ENCODE results near the gene SPATS1. TPM values are rescaled to one million over a fixed set of nuclear protein-coding genes. Genes with fewer than 3 reads are reported as not detected.

Gene SPATS1
- total RNA-seq, 1 donor from 2014 or later, result not detected

- Mint-ChIP-seq H3K4me1 (peaks cover 18% of the 10 kb centered on the region), H3K36me3 (peaks cover 13% of the 10 kb centered on the region), H3K27me3 (ENCODE audit: insufficient read depth, low read depth) (peaks cover 17% of the 10 kb centered on the region), H3K27ac (no peak overlapping the region), H3K4me3 (peak overlapping the region; percentile 82), H3K9me3 (peaks cover 2% of the 10 kb centered on the region)
- Histone ChIP-seq H4K20me1 (ENCODE audit: low read depth) (peaks cover 13% of the 10 kb centered on the region), H2AFZ (replicated peaks) (no peak overlapping the region), H3K4me1 (peaks cover 2% of the 10 kb centered on the region), H3K79me2 (ENCODE audit: low read depth) (no peaks in the 10 kb centered on the region), H3K9ac (no peak overlapping the region), H3K27ac (no peak overlapping the region), H3K4me3 (peak overlapping the region; percentile 78), H3K27me3 (peaks cover 54% of the 10 kb centered on the region), H3K4me2 (peak overlapping the region; percentile 97), H3F3A (ENCODE audit: low read depth) (peaks cover 16% of the 10 kb centered on the region), H3K36me3 (no peaks in the 10 kb centered on the region), H3K9me3 (ENCODE audit: low read depth) (no peaks in the 10 kb centered on the region)
- peak; percentile 85 for DNase-seq (ENCODE audit: low spot score)
- TF ChIP-seq CTCF (IDR thresholded peaks at IDR 0.05) (no peak), EZH2phosphoT487 (IDR thresholded peaks at IDR 0.05) (peak; percentile 28), EZH2 (IDR thresholded peaks at IDR 0.05) (peak; percentile 60)
Measured at GRCh38 chr6:44297063-44298038, 45.1 kb upstream of the SPATS1 start.

- no peaks in the 10 kb centered on the region for H3K79me2 ChIP-seq (ENCODE audit: low read depth)
- Mint-ChIP-seq H3K9me3 (peaks cover 2% of the 10 kb centered on the region), H3K27ac (no peak overlapping the region), H3K4me1 (peaks cover 18% of the 10 kb centered on the region), H3K27me3 (ENCODE audit: insufficient read depth, low read depth) (peaks cover 15% of the 10 kb centered on the region), H3K36me3 (peaks cover 14% of the 10 kb centered on the region), H3K4me3 (peak overlapping the region; percentile 82)
- no peak overlapping the region for H3K27ac ChIP-seq
- no peak for TF ChIP-seq CTCF (IDR thresholded peaks at IDR 0.05)
- peak; percentile 7 for TF ChIP-seq EZH2 (IDR thresholded peaks at IDR 0.05)
- TF ChIP-seq EZH2phosphoT487 (IDR thresholded peaks at IDR 0.05), result no peak
- no peaks in the 10 kb centered on the region for H3K9me3 ChIP-seq (ENCODE audit: low read depth)
- peaks cover 13% of the 10 kb centered on the region for H4K20me1 ChIP-seq (ENCODE audit: low read depth)
- H3K4me3 ChIP-seq, result peak overlapping the region; percentile 78
- H3K4me2 ChIP-seq, result peak overlapping the region; percentile 97
- peaks cover 16% of the 10 kb centered on the region for H3F3A ChIP-seq (ENCODE audit: low read depth)
- no peaks in the 10 kb centered on the region for H3K36me3 ChIP-seq
- peaks cover 46% of the 10 kb centered on the region for H3K27me3 ChIP-seq
- H3K9ac ChIP-seq, result no peak overlapping the region
- no peak for DNase-seq (ENCODE audit: low spot score)
- H3K4me1 ChIP-seq, result peaks cover 2% of the 10 kb centered on the region
- H2AFZ ChIP-seq (replicated peaks), result no peak overlapping the region
Measured at GRCh38 chr6:44298055-44298803, 44.2 kb upstream of the SPATS1 start.

DNA sequence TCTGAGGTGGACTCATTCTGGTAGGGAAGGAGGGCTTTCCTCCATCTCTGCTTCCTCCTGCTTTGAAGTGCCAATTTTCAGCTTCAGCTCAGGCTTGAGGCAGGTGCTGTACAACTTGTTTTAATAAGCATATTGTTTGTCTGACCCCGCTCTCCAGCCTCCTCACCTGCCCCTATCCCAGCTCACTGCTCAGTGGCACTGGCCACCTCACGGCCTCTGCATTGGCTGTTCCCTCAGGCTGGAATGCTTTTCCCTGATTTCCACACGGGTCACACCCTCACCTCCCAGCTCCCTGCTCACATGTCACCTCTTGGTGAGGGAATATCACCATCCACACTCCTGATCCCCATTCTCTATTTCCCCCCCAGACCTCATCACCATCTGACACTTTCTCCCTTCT is 43.6 kb upstream of the SPATS1 start:
- Histone ChIP-seq H3F3A (ENCODE audit: low read depth) (peaks cover 16% of the 10 kb centered on the region), H3K4me2 (no peak overlapping the region), H2AFZ (replicated peaks) (no peak overlapping the region), H3K79me2 (ENCODE audit: low read depth) (no peaks in the 10 kb centered on the region), H3K36me3 (no peaks in the 10 kb centered on the region), H3K9ac (no peak overlapping the region), H3K9me3 (ENCODE audit: low read depth) (no peaks in the 10 kb centered on the region), H3K27ac (no peak overlapping the region), H4K20me1 (ENCODE audit: low read depth) (peaks cover 13% of the 10 kb centered on the region), H3K4me1 (peaks cover 2% of the 10 kb centered on the region), H3K27me3 (peaks cover 43% of the 10 kb centered on the region), H3K4me3 (no peak overlapping the region)
- peaks cover 2% of the 10 kb centered on the region for H3K9me3 Mint-ChIP-seq
- H3K27ac Mint-ChIP-seq, result no peak overlapping the region
- peaks cover 15% of the 10 kb centered on the region for H3K27me3 Mint-ChIP-seq (ENCODE audit: insufficient read depth, low read depth)
- peaks cover 19% of the 10 kb centered on the region for H3K36me3 Mint-ChIP-seq
- peaks cover 18% of the 10 kb centered on the region for H3K4me1 Mint-ChIP-seq
- DNase-seq (ENCODE audit: low spot score), result no peak
- peak overlapping the region; percentile 67 for H3K4me3 Mint-ChIP-seq
- TF ChIP-seq EZH2phosphoT487 (IDR thresholded peaks at IDR 0.05) (no peak), CTCF (IDR thresholded peaks at IDR 0.05) (no peak), EZH2 (IDR thresholded peaks at IDR 0.05) (no peak)

Measured in neural progenitor cell (in vitro differentiated cells).